Peyer's patch (tissue), 4 donors: ENCODE measurements around the gene MAP1B.

Experiments
- POLR2A ChIP-seq, 2 donors: fragments of 450-650 bp; IDR thresholded peaks; one replicate each; pipeline ENCODE4 v1.5.1; 2017; ENCODE audit warnings: antibody characterized with exemption in 2 of 2, mild to moderate bottlenecking in 2 of 2, moderate library complexity in 2 of 2
- TF ChIP-seq, protein P1 (sequence below), 6 experiments: fragments of 450-650 bp in 4 of 6; fragments of 200-600 bp in 2 of 6; sonication (generic) in 1 of 6; IDR thresholded peaks; one replicate each; pipeline ENCODE4 v1.5.1; 2017 to 2019; ENCODE audit warnings: antibody characterized with exemption in 6 of 6, mild to moderate bottlenecking in 3 of 6, moderate library complexity in 1 of 6

GRCh38 chr5:72197393-72197792, 90.1 kb downstream of the MAP1B start:
- TF ChIP-seq, protein P1, sequence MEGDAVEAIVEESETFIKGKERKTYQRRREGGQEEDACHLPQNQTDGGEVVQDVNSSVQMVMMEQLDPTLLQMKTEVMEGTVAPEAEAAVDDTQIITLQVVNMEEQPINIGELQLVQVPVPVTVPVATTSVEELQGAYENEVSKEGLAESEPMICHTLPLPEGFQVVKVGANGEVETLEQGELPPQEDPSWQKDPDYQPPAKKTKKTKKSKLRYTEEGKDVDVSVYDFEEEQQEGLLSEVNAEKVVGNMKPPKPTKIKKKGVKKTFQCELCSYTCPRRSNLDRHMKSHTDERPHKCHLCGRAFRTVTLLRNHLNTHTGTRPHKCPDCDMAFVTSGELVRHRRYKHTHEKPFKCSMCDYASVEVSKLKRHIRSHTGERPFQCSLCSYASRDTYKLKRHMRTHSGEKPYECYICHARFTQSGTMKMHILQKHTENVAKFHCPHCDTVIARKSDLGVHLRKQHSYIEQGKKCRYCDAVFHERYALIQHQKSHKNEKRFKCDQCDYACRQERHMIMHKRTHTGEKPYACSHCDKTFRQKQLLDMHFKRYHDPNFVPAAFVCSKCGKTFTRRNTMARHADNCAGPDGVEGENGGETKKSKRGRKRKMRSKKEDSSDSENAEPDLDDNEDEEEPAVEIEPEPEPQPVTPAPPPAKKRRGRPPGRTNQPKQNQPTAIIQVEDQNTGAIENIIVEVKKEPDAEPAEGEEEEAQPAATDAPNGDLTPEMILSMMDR (IDR thresholded peaks at IDR 0.05) = no peak
- no peak for TF ChIP-seq POLR2A (IDR thresholded peaks at IDR 0.05)
